ENCODE data around the gene MACROD2.

- TF ChIP-seq CTCF (conservative IDR thresholded peaks at IDR 0.05; ENCODE audit: low read depth, low read length) (0 out of 2 replicates have a peak, but pooled peaks have one; percentile 11), ELK1 (IDR thresholded peaks at IDR 0.05; ENCODE audit: borderline replicate concordance, low read depth, low read length) (no peak), POLR2A (IDR thresholded peaks at IDR 0.05; ENCODE audit: low read depth, low read length) (no peak)
Measured at GRCh38 chr20:15378151-15378550, 1382.8 kb downstream of the MACROD2 start.

All from IMR-90 (cell line).